HCT116 (cell line): ENCODE results near the gene AIFM2. TPM values are rescaled to one million over a fixed set of nuclear protein-coding genes. Genes with fewer than 3 reads are reported as not detected.

ENCODE experiments used
- ATAC-seq: fragments of 200-7000 bp; cut with Tn5 transposase; 2 replicates; pipeline ENCODE4 v1.9.1; 2020; ENCODE audit warnings: mild to moderate bottlenecking, moderate library complexity
- BruUV-seq: library from RNA; stranded (reverse); fragments of 400-500 nt; replicated peaks from 2 replicates; lab custom pipeline; 2021; lab: Mats Ljungman, UMichigan
- CTCF ChIA-PET: fragments of 300-600 bp; sonication (Branson Sonifier 250); formaldehyde crosslinking; loops from one replicate; lab custom pipeline; 2021; ENCODE audit warnings: antibody characterized with exemption; lab: Charles Lee
- POLR2A ChIA-PET: fragments of 300-600, 350-600 bp; sonication (Branson Sonifier 250); formaldehyde crosslinking; loops from one replicate; lab custom pipeline; 2021; ENCODE audit warnings: antibody characterized with exemption; lab: Charles Lee
- RAD21 ChIA-PET, 2 experiments: fragments of 300-600 bp; sonication (Branson Sonifier 250); formaldehyde crosslinking; loops; one replicate each; lab custom pipeline; 2023; ENCODE audit warnings: low total read pairs in 2 of 2; ENCODE audit not compliant: uncharacterized antibody in 2 of 2, unreplicated experiment in 2 of 2, low non-redundant PET in 1 of 2; lab: Charles Lee
- DNase-seq: peaks from one replicate; pipeline ENCODE4 v3.0.0-alpha.2; 2010; ENCODE audit warnings: low read depth, low spot score
- H2AFZ ChIP-seq: fragments of 200-600 bp; shearing (Covaris generic), sonication (generic); 2 replicates; pipeline ENCODE4 v1.6.1; 2017; ENCODE audit warnings: low read depth, mixed run types, mixed read lengths, antibody characterized with exemption, low read length; ENCODE audit not compliant: poor library complexity, severe bottlenecking
- H3K27ac ChIP-seq: 2 replicates; pipeline ENCODE4 v1.5.1; 2012; ENCODE audit warnings: low read depth, low read length
- H3K27me3 ChIP-seq: fragments of 200-600 bp; sonication (generic); 2 replicates; pipeline ENCODE4 v1.6.1; 2016; ENCODE audit warnings: mixed run types, low read length, mixed read lengths; ENCODE audit not compliant: insufficient read depth
- H3K36me3 ChIP-seq, 2 experiments: fragments of 200-500 bp in 1 of 2; fragments of 200-600 bp in 1 of 2; sonication (Bioruptor generic) in 1 of 2; sonication (generic) in 1 of 2; 2 replicates each; pipeline versions ENCODE4 v1.5.1 to v1.6.1; 2014 to 2016; ENCODE audit warnings: low read length in 2 of 2, inconsistent platforms in 1 of 2, mixed read lengths in 1 of 2, mixed run types in 1 of 2; ENCODE audit not compliant: insufficient read depth in 2 of 2, control insufficient read depth in 1 of 2
- H3K4me1 ChIP-seq, 2 experiments: fragments of 200-600 bp in 1 of 2; sonication (generic) in 1 of 2; 2 replicates each; pipeline versions ENCODE4 v1.5.1 to v1.6.1; 2012 to 2017; ENCODE audit warnings: low read length in 2 of 2, inconsistent platforms in 1 of 2, mild to moderate bottlenecking in 1 of 2, mixed read lengths in 1 of 2, mixed run types in 1 of 2, moderate library complexity in 1 of 2; ENCODE audit not compliant: insufficient read depth in 2 of 2, control insufficient read depth in 1 of 2
- H3K4me2 ChIP-seq: fragments of 200-600 bp; sonication (generic); 2 replicates; pipeline ENCODE4 v1.6.1; 2017; ENCODE audit warnings: mixed run types, low read length, mixed read lengths
- H3K4me3 ChIP-seq, 2 experiments: fragments of 200-600 bp in 1 of 2; sonication (generic) in 1 of 2; replicated peaks in 1 of 2; 2 replicates each; pipeline ENCODE4 v1.5.1; 2011 to 2016; ENCODE audit warnings: low read length in 2 of 2, control low read depth in 1 of 2, low read depth in 1 of 2, mild to moderate bottlenecking in 1 of 2, mixed read lengths in 1 of 2, mixed run types in 1 of 2
- H3K79me2 ChIP-seq: fragments of 200-600 bp; sonication (generic); 2 replicates; pipeline ENCODE4 v1.6.1; 2017; ENCODE audit warnings: mild to moderate bottlenecking, mixed run types, low read length, moderate library complexity, mixed read lengths; ENCODE audit not compliant: insufficient read depth
- H3K9ac ChIP-seq: fragments of 200-600 bp; sonication (generic); 2 replicates; pipeline ENCODE4 v1.6.1; 2016; ENCODE audit warnings: low read length, mixed read lengths
- H3K9me2 ChIP-seq: fragments of 200-600 bp; sonication (generic), shearing (Covaris generic); 2 replicates; pipeline ENCODE4 v1.6.1; 2017; ENCODE audit warnings: mixed run types, mild to moderate bottlenecking, moderate library complexity; ENCODE audit not compliant: insufficient read depth
- H3K9me3 ChIP-seq, 2 experiments: fragments of 200-500 bp in 1 of 2; fragments of 200-600 bp in 1 of 2; sonication (Bioruptor generic) in 1 of 2; sonication (generic) in 1 of 2; 2 replicates each; pipeline ENCODE4 v1.6.1; 2014 to 2017; ENCODE audit warnings: low read length in 2 of 2, mixed read lengths in 2 of 2, inconsistent platforms in 1 of 2, low read depth in 1 of 2, mild to moderate bottlenecking in 1 of 2, mixed run types in 1 of 2, moderate library complexity in 1 of 2; ENCODE audit not compliant: control insufficient read depth in 1 of 2, insufficient read depth in 1 of 2
- H4K20me1 ChIP-seq: fragments of 200-600 bp; sonication (generic), shearing (Covaris generic); 2 replicates; pipeline ENCODE4 v1.6.1; 2017; ENCODE audit warnings: mixed run types, mild to moderate bottlenecking, moderate library complexity; ENCODE audit not compliant: insufficient read depth
- CBX3 ChIP-seq: IDR thresholded peaks from 2 replicates; pipeline ENCODE4 v1.6.1; 2012; ENCODE audit warnings: low read depth
- CEBPB ChIP-seq: IDR thresholded peaks from 2 replicates; pipeline ENCODE4 v1.6.1; 2012; ENCODE audit warnings: low read depth
- EGR1 ChIP-seq: IDR thresholded peaks from 2 replicates; pipeline ENCODE4 v1.6.1; 2012; ENCODE audit warnings: low read depth
- EZH2 ChIP-seq: fragments of 200-600 bp; sonication (generic); IDR thresholded peaks from 2 replicates; pipeline ENCODE4 v1.6.1; 2017; ENCODE audit warnings: antibody characterized with exemption, mixed run types
- FOSL1 ChIP-seq: IDR thresholded peaks from 2 replicates; pipeline ENCODE4 v1.6.1; 2012; ENCODE audit warnings: low read depth
- SIN3A ChIP-seq: IDR thresholded peaks from 2 replicates; pipeline ENCODE4 v1.6.1; 2012; ENCODE audit warnings: low read depth
- TCF7L2 ChIP-seq: IDR thresholded peaks from 2 replicates; pipeline ENCODE4 v1.7.0; 2011; ENCODE audit warnings: borderline replicate concordance, inconsistent platforms; ENCODE audit not compliant: insufficient read depth, insufficient read length; ENCODE audit errors: extremely low read depth
- ZBTB33 ChIP-seq: IDR thresholded peaks from 2 replicates; pipeline ENCODE4 v1.6.1; 2011; ENCODE audit warnings: mild to moderate bottlenecking, low read length, moderate library complexity; ENCODE audit not compliant: insufficient replicate concordance; ENCODE audit errors: extremely low read depth
- ZNF274 ChIP-seq: fragments of 200-500 bp; sonication (Bioruptor generic); IDR thresholded peaks from 2 replicates; pipeline ENCODE4 v1.6.1; 2014; ENCODE audit warnings: mild to moderate bottlenecking, low read depth, low read length, inconsistent platforms
- intact Hi-C: fragments of 100-400 bp; cut with micrococcal nuclease; formaldehyde crosslinking; loops from 2 replicates; pipeline ENCODE4 v1.10.0; 2022
- total RNA-seq: library from RNA; stranded (reverse); gene quantifications from one replicate; pipeline ENCODE4 v1.2.1, GENCODE V29; 2021; ENCODE audit not compliant: unreplicated experiment
- TF ChIP-seq, protein P1 (sequence below), 3 experiments: fragments of 200-600 bp in 1 of 3; sonication (generic) in 1 of 3; IDR thresholded peaks in 2 of 3; conservative IDR thresholded peaks in 1 of 3; 2 replicates each; pipeline ENCODE4 v1.5.1; 2012 to 2017; ENCODE audit warnings: low read depth in 2 of 3, low read length in 2 of 3, antibody characterized with exemption in 1 of 3, borderline replicate concordance in 1 of 3, control low read depth in 1 of 3, mild to moderate bottlenecking in 1 of 3, mixed read lengths in 1 of 3, mixed run types in 1 of 3, moderate library complexity in 1 of 3; ENCODE audit not compliant: insufficient read depth in 1 of 3
- TF ChIP-seq, protein P2 (sequence below): IDR thresholded peaks from 2 replicates; pipeline ENCODE4 v1.6.1; 2012

The AIFM2 gene
- total RNA-seq, 1 experiment from 2014 or later, result 20.0 TPM

GRCh38 chr10:70069346-70069745 is 63.3 kb downstream of the AIFM2 start:
- Histone ChIP-seq H3K36me3 (no peaks in the 10 kb centered on the region), H3K27me3 (no peaks in the 10 kb centered on the region), H3K9ac (no peak overlapping the region), H3K4me1 (no peaks in the 10 kb centered on the region), H3K79me2 (no peaks in the 10 kb centered on the region), H2AFZ (no peak overlapping the region), H3K9me3 (no peaks in the 10 kb centered on the region), H3K9me2 (no peaks in the 10 kb centered on the region), H3K4me2 (no peak overlapping the region), H3K27ac (no peak overlapping the region), H4K20me1 (no peaks in the 10 kb centered on the region), H3K4me3 (no peak overlapping the region)
- POLR2A ChIA-PET, result no interaction called here
- RAD21 ChIA-PET, result no interaction called here
- no TSS peak for BruUV-seq
- CTCF ChIA-PET, result no interaction called here
- TF ChIP-seq CBX3, result no peak
- TF ChIP-seq, protein P1, sequence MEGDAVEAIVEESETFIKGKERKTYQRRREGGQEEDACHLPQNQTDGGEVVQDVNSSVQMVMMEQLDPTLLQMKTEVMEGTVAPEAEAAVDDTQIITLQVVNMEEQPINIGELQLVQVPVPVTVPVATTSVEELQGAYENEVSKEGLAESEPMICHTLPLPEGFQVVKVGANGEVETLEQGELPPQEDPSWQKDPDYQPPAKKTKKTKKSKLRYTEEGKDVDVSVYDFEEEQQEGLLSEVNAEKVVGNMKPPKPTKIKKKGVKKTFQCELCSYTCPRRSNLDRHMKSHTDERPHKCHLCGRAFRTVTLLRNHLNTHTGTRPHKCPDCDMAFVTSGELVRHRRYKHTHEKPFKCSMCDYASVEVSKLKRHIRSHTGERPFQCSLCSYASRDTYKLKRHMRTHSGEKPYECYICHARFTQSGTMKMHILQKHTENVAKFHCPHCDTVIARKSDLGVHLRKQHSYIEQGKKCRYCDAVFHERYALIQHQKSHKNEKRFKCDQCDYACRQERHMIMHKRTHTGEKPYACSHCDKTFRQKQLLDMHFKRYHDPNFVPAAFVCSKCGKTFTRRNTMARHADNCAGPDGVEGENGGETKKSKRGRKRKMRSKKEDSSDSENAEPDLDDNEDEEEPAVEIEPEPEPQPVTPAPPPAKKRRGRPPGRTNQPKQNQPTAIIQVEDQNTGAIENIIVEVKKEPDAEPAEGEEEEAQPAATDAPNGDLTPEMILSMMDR (IDR thresholded peaks at IDR 0.05 in 2 of 3, conservative IDR thresholded peaks at IDR 0.05 in 1 of 3; ENCODE audit: borderline replicate concordance in 1 of 3, insufficient read depth in 1 of 3, low read depth in 2 of 3, low read length in 2 of 3), result no peak
- TF ChIP-seq, protein P2, sequence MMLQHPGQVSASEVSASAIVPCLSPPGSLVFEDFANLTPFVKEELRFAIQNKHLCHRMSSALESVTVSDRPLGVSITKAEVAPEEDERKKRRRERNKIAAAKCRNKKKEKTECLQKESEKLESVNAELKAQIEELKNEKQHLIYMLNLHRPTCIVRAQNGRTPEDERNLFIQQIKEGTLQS, result no peak
- TF ChIP-seq EZH2, result no peak
- no peak for TF ChIP-seq CEBPB
- no peak for TF ChIP-seq TCF7L2
- TF ChIP-seq ZBTB33, result no peak
- TF ChIP-seq EGR1, result no peak
- TF ChIP-seq ZNF274, result no peak
- TF ChIP-seq SIN3A, result no peak
- TF ChIP-seq FOSL1, result no peak
- DNase-seq (no peak), ATAC-seq (no peak)
- intact Hi-C loops, result no loop called here
